ENCODE data around the gene ZCCHC2.
A peak's percentile ranks its signal among the peaks of the same experiment; 100 is the strongest.

Gene ZCCHC2

GRCh38 chr18:62524440-62525200, 1.8 kb downstream of the ZCCHC2 start:
- Histone ChIP-seq H3K27ac (ENCODE audit: low read depth, low read length) (peak overlapping the region; percentile 92), H4K20me1 (ENCODE audit: low read depth, low read length) (no peaks in the 10 kb centered on the region), H2AFZ (ENCODE audit: low read depth, low read length, severe bottlenecking) (peak overlapping the region; percentile 25), H3K36me3 (ENCODE audit: low read length) (no peaks in the 10 kb centered on the region), H3K27me3 (ENCODE audit: low read length) (no peaks in the 10 kb centered on the region), H3F3A (ENCODE audit: insufficient read depth) (peaks cover 38% of the 10 kb centered on the region), H3K9ac (ENCODE audit: low read length) (peak overlapping the region; percentile 94), H3K4me3 (ENCODE audit: insufficient read depth, low read length, poor library complexity, severe bottlenecking) (peak overlapping the region; percentile 61), H3K4me2 (ENCODE audit: low read depth, low read length, poor library complexity, severe bottlenecking) (peak overlapping the region; percentile 96), H3K79me2 (ENCODE audit: insufficient read depth, low read length) (peaks cover 57% of the 10 kb centered on the region), H3K9me3 (ENCODE audit: insufficient read depth, low read length) (no peaks in the 10 kb centered on the region), H3K9me2 (replicated peaks; ENCODE audit: insufficient read depth, low read length) (no peaks in the 10 kb centered on the region)
- TF ChIP-seq CTCF (IDR thresholded peaks at IDR 0.05; ENCODE audit: insufficient read depth, low read length, poor library complexity, severe bottlenecking): no peak
- no peak for TF ChIP-seq EZH2phosphoT487 (conservative IDR thresholded peaks at IDR 0.05; ENCODE audit: low read length)

- no peaks in the 10 kb centered on the region for H4K20me1 ChIP-seq (ENCODE audit: low read depth, low read length)
- no peaks in the 10 kb centered on the region for H3K9me3 ChIP-seq (ENCODE audit: insufficient read depth, low read length)
- H3K27me3 ChIP-seq (ENCODE audit: low read length): no peaks in the 10 kb centered on the region
- peak overlapping the region; percentile 94 for H3K9ac ChIP-seq (ENCODE audit: low read length)
- no peak overlapping the region for H2AFZ ChIP-seq (ENCODE audit: low read depth, low read length, severe bottlenecking)
- H3K4me3 ChIP-seq (ENCODE audit: insufficient read depth, low read length, poor library complexity, severe bottlenecking): peak overlapping the region; percentile 61
- H3K4me2 ChIP-seq (ENCODE audit: low read depth, low read length, poor library complexity, severe bottlenecking): peak overlapping the region; percentile 96
- H3F3A ChIP-seq (ENCODE audit: insufficient read depth): peaks cover 38% of the 10 kb centered on the region
- H3K9me2 ChIP-seq (replicated peaks; ENCODE audit: insufficient read depth, low read length): no peaks in the 10 kb centered on the region
- H3K36me3 ChIP-seq (ENCODE audit: low read length): no peaks in the 10 kb centered on the region
- TF ChIP-seq CTCF (IDR thresholded peaks at IDR 0.05; ENCODE audit: insufficient read depth, low read length, poor library complexity, severe bottlenecking): no peak
- no peak for TF ChIP-seq EZH2phosphoT487 (conservative IDR thresholded peaks at IDR 0.05; ENCODE audit: low read length)
- peak overlapping the region; percentile 92 for H3K27ac ChIP-seq (ENCODE audit: low read depth, low read length)
- peaks cover 67% of the 10 kb centered on the region for H3K79me2 ChIP-seq (ENCODE audit: insufficient read depth, low read length)
These were observed 2.8 kb downstream of the ZCCHC2 start for GRCh38 chr18:62525608-62526007.

GRCh38 chr18:62526098-62527025, 3.5 kb downstream of the ZCCHC2 start:
- H3K79me2 ChIP-seq (ENCODE audit: insufficient read depth, low read length): peaks cover 74% of the 10 kb centered on the region
- no peaks in the 10 kb centered on the region for H3K36me3 ChIP-seq (ENCODE audit: low read length)
- H3K27ac ChIP-seq (ENCODE audit: low read depth, low read length): peak overlapping the region; percentile 92
- H3K4me2 ChIP-seq (ENCODE audit: low read depth, low read length, poor library complexity, severe bottlenecking): peak overlapping the region; percentile 96
- no peaks in the 10 kb centered on the region for H3K9me3 ChIP-seq (ENCODE audit: insufficient read depth, low read length)
- H3K27me3 ChIP-seq (ENCODE audit: low read length): no peaks in the 10 kb centered on the region
- no peak for TF ChIP-seq EZH2phosphoT487 (conservative IDR thresholded peaks at IDR 0.05; ENCODE audit: low read length)
- TF ChIP-seq CTCF (IDR thresholded peaks at IDR 0.05; ENCODE audit: insufficient read depth, low read length, poor library complexity, severe bottlenecking): no peak
- H3K4me3 ChIP-seq (ENCODE audit: insufficient read depth, low read length, poor library complexity, severe bottlenecking): peak overlapping the region; percentile 61
- peaks cover 35% of the 10 kb centered on the region for H3F3A ChIP-seq (ENCODE audit: insufficient read depth)
- peak overlapping the region; percentile 38 for H2AFZ ChIP-seq (ENCODE audit: low read depth, low read length, severe bottlenecking)
- no peaks in the 10 kb centered on the region for H4K20me1 ChIP-seq (ENCODE audit: low read depth, low read length)
- H3K9me2 ChIP-seq (replicated peaks; ENCODE audit: insufficient read depth, low read length): no peaks in the 10 kb centered on the region
- H3K9ac ChIP-seq (ENCODE audit: low read length): peak overlapping the region; percentile 94

All from SU-DHL-6 (cell line).